Progenitor cell of endocrine pancreas (in vitro differentiated cells): ENCODE data around the gene IRS2. TPM values are rescaled to one million over a fixed set of nuclear protein-coding genes. Genes with fewer than 3 reads are reported as not detected.
A peak's percentile ranks its signal among the peaks of the same experiment; 100 is the strongest.

Experiments
- DNase-seq: peaks from one replicate; pipeline ENCODE4 v3.0.0; 2021; ENCODE audit warnings: low spot score; ENCODE audit not compliant: unreplicated experiment
- H3K27ac Mint-ChIP-seq: 2 replicates; pipeline ENCODE4 v1.8.0; 2021; ENCODE audit warnings: mild to moderate bottlenecking, moderate library complexity, mixed read lengths
- H3K27me3 Mint-ChIP-seq: 2 replicates; pipeline ENCODE4 v1.8.0; 2021; ENCODE audit warnings: mixed read lengths
- H3K36me3 Mint-ChIP-seq: 2 replicates; pipeline ENCODE4 v1.8.0; 2022; ENCODE audit warnings: mixed read lengths; ENCODE audit not compliant: insufficient read depth
- H3K4me1 Mint-ChIP-seq: 2 replicates; pipeline ENCODE4 v1.8.0; 2021; ENCODE audit warnings: low read depth, mixed read lengths
- H3K4me3 Mint-ChIP-seq: 2 replicates; pipeline ENCODE4 v1.8.0; 2021; ENCODE audit warnings: low read depth, mild to moderate bottlenecking, moderate library complexity, mixed read lengths
- H3K9me3 Mint-ChIP-seq: 2 replicates; pipeline ENCODE4 v1.8.0; 2021; ENCODE audit warnings: low read depth, mixed read lengths
- CTCF ChIP-seq: fragments of 200-600 bp; sonication (generic); IDR thresholded peaks from one replicate; pipeline ENCODE4 v1.5.0; 2021; ENCODE audit warnings: antibody characterized with exemption, mild to moderate bottlenecking; ENCODE audit not compliant: unreplicated experiment
- total RNA-seq: library from RNA; stranded (reverse); gene quantifications from 2 replicates; pipeline ENCODE4 v1.2.1, GENCODE V29; 2021

The IRS2 gene
- total RNA-seq, 1 donor from 2014 or later = 11.9 TPM

GRCh38 chr13:109778102-109778542 lies 8.3 kb downstream of the IRS2 start:
- Mint-ChIP-seq H3K27ac (peak overlapping the region; percentile 33), H3K27me3 (no peaks in the 10 kb centered on the region), H3K9me3 (peaks cover 4% of the 10 kb centered on the region), H3K4me3 (no peak overlapping the region), H3K4me1 (peaks cover 47% of the 10 kb centered on the region), H3K36me3 (peaks cover 14% of the 10 kb centered on the region)
- no peak for DNase-seq
- TF ChIP-seq CTCF = no peak

- Mint-ChIP-seq H3K27me3 (no peaks in the 10 kb centered on the region), H3K27ac (no peak overlapping the region), H3K4me3 (no peak overlapping the region), H3K9me3 (peaks cover 4% of the 10 kb centered on the region), H3K36me3 (peaks cover 11% of the 10 kb centered on the region), H3K4me1 (peaks cover 46% of the 10 kb centered on the region)
- no peak for DNase-seq
- TF ChIP-seq CTCF = no peak
Observed at GRCh38 chr13:109776575-109776974, 9.8 kb downstream of the IRS2 start.

- Mint-ChIP-seq H3K36me3 (peaks cover 11% of the 10 kb centered on the region), H3K27ac (no peak overlapping the region)
Observed at GRCh38 chr13:109773786-109774185, 12.6 kb downstream of the IRS2 start.

GRCh38 chr13:109773276-109773675 lies 13.1 kb downstream of the IRS2 start:
- no peaks in the 10 kb centered on the region for H3K27me3 Mint-ChIP-seq
- H3K4me1 Mint-ChIP-seq = peaks cover 14% of the 10 kb centered on the region
- DNase-seq = no peak
- TF ChIP-seq CTCF = no peak
- peaks cover 4% of the 10 kb centered on the region for H3K9me3 Mint-ChIP-seq
- peaks cover 11% of the 10 kb centered on the region for H3K36me3 Mint-ChIP-seq
- H3K27ac Mint-ChIP-seq = no peak overlapping the region
- H3K4me3 Mint-ChIP-seq = no peak overlapping the region

More at GRCh38 chr13:109773786-109774185, 12.6 kb downstream of the IRS2 start:
- no peak for TF ChIP-seq CTCF
- H3K4me3 Mint-ChIP-seq = no peak overlapping the region
- no peaks in the 10 kb centered on the region for H3K27me3 Mint-ChIP-seq
- H3K4me1 Mint-ChIP-seq = peaks cover 20% of the 10 kb centered on the region
- H3K9me3 Mint-ChIP-seq = peaks cover 4% of the 10 kb centered on the region
- DNase-seq = no peak

GRCh38 chr13:109771926-109772325 lies 14.5 kb downstream of the IRS2 start:
- Mint-ChIP-seq H3K36me3 (peaks cover 11% of the 10 kb centered on the region), H3K9me3 (peaks cover 4% of the 10 kb centered on the region), H3K27me3 (no peaks in the 10 kb centered on the region), H3K4me1 (peaks cover 7% of the 10 kb centered on the region), H3K27ac (no peak overlapping the region), H3K4me3 (no peak overlapping the region)
- no peak for DNase-seq
- TF ChIP-seq CTCF = no peak
